Caco-2 (cell line): ENCODE measurements around the gene NCEH1. TPM values are rescaled to one million over a fixed set of nuclear protein-coding genes. Genes with fewer than 3 reads are reported as not detected.

Experiments
- BruUV-seq: library from RNA; stranded (reverse); fragments of 400-500 nt; replicated peaks from 2 replicates; lab custom pipeline; 2021; lab: Mats Ljungman, UMichigan
- CTCF ChIA-PET: fragments of 300-600 bp; sonication (Branson Sonifier 250); formaldehyde crosslinking; loops from one replicate; lab custom pipeline; 2022; ENCODE audit warnings: antibody characterized with exemption; lab: Charles Lee
- POLR2A ChIA-PET: fragments of 300-600 bp; sonication (Branson Sonifier 250); formaldehyde crosslinking; loops from one replicate; lab custom pipeline; 2022; ENCODE audit warnings: antibody characterized with exemption; lab: Charles Lee
- DNase-seq, 2 experiments: peaks; one replicate each; pipeline versions ENCODE4 v3.0.0 to v3.0.0-alpha.2; 2020 to 2022
- H3K27me3 ChIP-seq: replicated peaks from 2 replicates; pipeline ENCODE4 v1.6.0; 2011; ENCODE audit warnings: low read length; ENCODE audit not compliant: control insufficient read depth, insufficient read depth
- H3K36me3 ChIP-seq: 2 replicates; pipeline ENCODE4 v1.5.1; 2011; ENCODE audit warnings: low read length; ENCODE audit not compliant: control insufficient read depth, insufficient read depth
- H3K4me1 ChIP-seq: fragments of 250-450 bp; sonication (Bioruptor Pico); 2 replicates; pipeline ENCODE4 v1.5.1; 2020; ENCODE audit warnings: mild to moderate bottlenecking
- H3K4me3 ChIP-seq: 2 replicates; pipeline ENCODE4 v1.5.1; 2011; ENCODE audit warnings: low read depth, mild to moderate bottlenecking, control low read depth, low read length
- H3K9me3 ChIP-seq: fragments of 250-450 bp; sonication (Bioruptor Pico); 2 replicates; pipeline ENCODE4 v1.5.1; 2020; ENCODE audit warnings: mild to moderate bottlenecking, moderate library complexity
- H3K27ac Mint-ChIP-seq: one replicate; pipeline ENCODE4 v1.8.0; 2022; ENCODE audit warnings: mixed read lengths; ENCODE audit not compliant: unreplicated experiment
- H3K27me3 Mint-ChIP-seq: one replicate; pipeline ENCODE4 v1.8.0; 2022; ENCODE audit warnings: mixed read lengths; ENCODE audit not compliant: insufficient read depth, unreplicated experiment
- H3K36me3 Mint-ChIP-seq: one replicate; pipeline ENCODE4 v1.8.0; 2022; ENCODE audit warnings: mild to moderate bottlenecking, mixed read lengths; ENCODE audit not compliant: insufficient read depth, unreplicated experiment
- H3K4me1 Mint-ChIP-seq: one replicate; pipeline ENCODE4 v1.8.0; 2022; ENCODE audit warnings: low read depth, mixed read lengths; ENCODE audit not compliant: unreplicated experiment
- H3K4me3 Mint-ChIP-seq: one replicate; pipeline ENCODE4 v1.8.0; 2022; ENCODE audit warnings: mild to moderate bottlenecking, moderate library complexity, mixed read lengths; ENCODE audit not compliant: unreplicated experiment
- H3K9me3 Mint-ChIP-seq: one replicate; pipeline ENCODE4 v1.8.0; 2022; ENCODE audit warnings: mixed read lengths; ENCODE audit not compliant: unreplicated experiment
- intact Hi-C: fragments of 100-400 bp; cut with micrococcal nuclease; formaldehyde crosslinking; loops from one replicate; pipeline ENCODE4 v1.10.0; 2022; ENCODE audit not compliant: unreplicated experiment
- total RNA-seq: library from RNA; stranded (reverse); gene quantifications from 2 replicates; pipeline ENCODE4 v1.2.3, GENCODE V29; 2022
- TF ChIP-seq, protein P1 (sequence below), 2 experiments: fragments of 200-600 bp in 1 of 2; IDR thresholded peaks; 1 replicate in 1 of 2; 2 replicates in 1 of 2; pipeline versions ENCODE4 v1.5.1 to v1.8.0; 2011 to 2022; ENCODE audit warnings: antibody characterized with exemption in 1 of 2, control low read depth in 1 of 2, inconsistent platforms in 1 of 2, low read depth in 1 of 2, low read length in 1 of 2, mild to moderate bottlenecking in 1 of 2, moderate library complexity in 1 of 2; ENCODE audit not compliant: insufficient read depth in 1 of 2, severe bottlenecking in 1 of 2, unreplicated experiment in 1 of 2

NCEH1 gene
- total RNA-seq, 1 experiment from 2014 or later, result 10.1 TPM

DNA sequence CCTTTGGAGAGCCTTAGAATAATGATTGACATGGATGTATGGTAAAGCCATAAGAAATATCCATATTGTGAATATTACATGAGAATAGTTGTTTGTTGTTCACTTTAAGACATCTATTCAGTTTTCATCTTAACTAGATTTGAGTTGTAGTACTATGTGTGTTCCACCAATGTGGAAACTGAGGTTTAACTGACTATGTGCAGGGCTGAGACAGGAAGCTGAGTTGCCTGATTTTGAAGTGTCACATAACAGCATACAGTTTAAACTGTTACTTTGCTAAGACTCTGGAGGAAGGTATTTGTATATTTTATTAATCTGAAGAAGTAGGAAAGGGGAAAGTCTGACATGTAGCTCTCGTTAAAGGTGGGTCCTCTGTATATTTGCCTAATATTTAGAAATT lies 41.8 kb upstream of the NCEH1 start:
- DNase-seq, result no peak
- Histone ChIP-seq H3K27me3 (no peaks in the 10 kb centered on the region), H3K4me1 (peaks cover 20% of the 10 kb centered on the region), H3K4me3 (no peak overlapping the region), H3K9me3 (no peaks in the 10 kb centered on the region), H3K36me3 (no peaks in the 10 kb centered on the region; the same call in 1 of the 2 replicates)
- Mint-ChIP-seq H3K4me3 (peak overlapping the region; percentile 79), H3K9me3 (no peaks in the 10 kb centered on the region), H3K4me1 (peaks cover 22% of the 10 kb centered on the region), H3K27me3 (no peaks in the 10 kb centered on the region), H3K36me3 (peaks cover 51% of the 10 kb centered on the region), H3K27ac (no peak overlapping the region)
- BruUV-seq, result no TSS peak
- TF ChIP-seq, protein P1, sequence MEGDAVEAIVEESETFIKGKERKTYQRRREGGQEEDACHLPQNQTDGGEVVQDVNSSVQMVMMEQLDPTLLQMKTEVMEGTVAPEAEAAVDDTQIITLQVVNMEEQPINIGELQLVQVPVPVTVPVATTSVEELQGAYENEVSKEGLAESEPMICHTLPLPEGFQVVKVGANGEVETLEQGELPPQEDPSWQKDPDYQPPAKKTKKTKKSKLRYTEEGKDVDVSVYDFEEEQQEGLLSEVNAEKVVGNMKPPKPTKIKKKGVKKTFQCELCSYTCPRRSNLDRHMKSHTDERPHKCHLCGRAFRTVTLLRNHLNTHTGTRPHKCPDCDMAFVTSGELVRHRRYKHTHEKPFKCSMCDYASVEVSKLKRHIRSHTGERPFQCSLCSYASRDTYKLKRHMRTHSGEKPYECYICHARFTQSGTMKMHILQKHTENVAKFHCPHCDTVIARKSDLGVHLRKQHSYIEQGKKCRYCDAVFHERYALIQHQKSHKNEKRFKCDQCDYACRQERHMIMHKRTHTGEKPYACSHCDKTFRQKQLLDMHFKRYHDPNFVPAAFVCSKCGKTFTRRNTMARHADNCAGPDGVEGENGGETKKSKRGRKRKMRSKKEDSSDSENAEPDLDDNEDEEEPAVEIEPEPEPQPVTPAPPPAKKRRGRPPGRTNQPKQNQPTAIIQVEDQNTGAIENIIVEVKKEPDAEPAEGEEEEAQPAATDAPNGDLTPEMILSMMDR (IDR thresholded peaks at IDR 0.05; ENCODE audit: insufficient read depth in 1 of 2, low read depth in 1 of 2, low read length in 1 of 2, severe bottlenecking in 1 of 2, unreplicated experiment in 1 of 2), result no peak
- POLR2A ChIA-PET, result no interaction called here
- intact Hi-C loops, result no loop called here
- CTCF ChIA-PET, result no interaction called here

DNA sequence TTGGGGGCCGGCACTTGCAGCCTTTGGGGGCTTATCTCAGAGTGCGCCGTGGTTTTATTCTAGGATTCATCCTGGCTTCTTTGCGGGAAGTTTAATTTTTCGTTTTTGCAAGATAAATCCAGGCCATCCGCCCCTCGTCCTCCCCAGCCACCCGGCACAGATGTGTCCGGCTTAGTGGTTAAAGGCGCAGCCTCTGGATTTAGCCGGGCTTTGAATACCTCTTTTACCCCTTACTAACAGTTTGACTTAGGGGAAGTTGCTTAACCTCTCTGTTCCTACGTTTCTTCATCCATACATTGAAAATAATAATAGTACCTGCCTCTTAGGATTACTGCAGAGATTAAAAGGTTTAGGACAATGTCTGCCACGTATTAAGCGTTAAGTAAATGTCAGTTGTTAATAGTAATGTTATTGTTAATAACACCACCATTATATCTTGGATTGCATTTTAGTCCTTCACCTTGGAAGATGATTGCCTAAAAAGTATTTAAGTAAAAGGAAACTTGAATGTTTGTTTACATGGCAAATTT lies 40.4 kb upstream of the NCEH1 start:
- Mint-ChIP-seq H3K4me1 (peaks cover 27% of the 10 kb centered on the region), H3K36me3 (peaks cover 44% of the 10 kb centered on the region), H3K27ac (peak overlapping the region; percentile 96), H3K9me3 (no peaks in the 10 kb centered on the region), H3K4me3 (peak overlapping the region; percentile 79), H3K27me3 (no peaks in the 10 kb centered on the region)
- Histone ChIP-seq H3K9me3 (no peaks in the 10 kb centered on the region), H3K4me1 (peaks cover 22% of the 10 kb centered on the region), H3K27me3 (no peaks in the 10 kb centered on the region), H3K4me3 (peak overlapping the region; percentile 71), H3K36me3 (no peaks in the 10 kb centered on the region; the same call in 1 of the 2 replicates)
- POLR2A ChIA-PET, result interaction anchor here (0.6 to 1.9 kb wide), 4 partner anchors 40 to 310 kb away, joined by 3 to 17 read pairs (median 10); partner anchors contain the start of gene NCEH1
- TF ChIP-seq, protein P1 (IDR thresholded peaks at IDR 0.05; ENCODE audit: insufficient read depth in 1 of 2, low read depth in 1 of 2, low read length in 1 of 2, severe bottlenecking in 1 of 2, unreplicated experiment in 1 of 2), result no peak
- BruUV-seq, result no TSS peak
- DNase-seq, result no peak
- intact Hi-C loops, result no loop called here
- CTCF ChIA-PET, result interaction anchor here (0.7 to 1.4 kb wide), 13 partner anchors 25 to 1419 kb away, joined by 3 to 23 read pairs (median 4); partner anchors contain the start of gene NCEH1

DNA sequence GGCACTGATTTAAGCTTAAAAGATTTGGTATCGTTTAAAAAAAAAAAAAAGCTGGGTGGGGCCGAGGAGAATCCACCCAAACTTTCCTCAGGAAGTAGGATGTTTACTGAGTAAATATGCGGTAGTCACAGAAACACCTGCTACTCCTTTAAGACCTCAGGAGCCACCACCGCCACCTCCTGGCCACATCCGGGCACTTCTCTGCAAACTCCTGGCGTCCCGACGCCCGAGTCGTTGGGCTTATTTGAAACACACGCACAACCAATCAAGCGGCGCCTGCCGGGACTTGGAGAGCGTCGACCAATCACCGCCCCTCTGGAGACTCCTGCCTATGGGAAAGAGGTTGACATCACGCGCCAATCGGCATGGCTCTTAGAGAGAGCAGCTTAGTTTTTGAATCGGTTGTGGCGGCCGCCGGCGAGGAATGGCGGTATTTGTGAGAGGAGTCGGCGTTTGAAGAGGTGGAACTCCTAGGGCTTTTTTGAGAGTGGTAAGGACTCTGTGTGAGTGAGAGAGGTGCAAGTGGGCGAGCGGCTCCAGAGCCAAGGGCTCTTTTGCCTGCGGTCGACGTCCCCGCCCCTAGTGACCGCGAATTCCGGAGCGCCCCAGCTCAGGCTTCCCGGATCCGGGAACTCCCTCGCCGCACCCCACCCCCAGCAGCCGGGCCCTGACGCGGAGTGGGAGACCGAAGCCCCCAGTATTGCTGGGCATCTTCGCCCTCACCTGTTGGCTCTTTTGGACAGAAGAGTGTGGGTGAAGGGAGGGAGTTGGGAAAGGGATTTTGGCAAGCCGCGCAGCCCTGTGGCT lies 39.7 kb upstream of the NCEH1 start, which contains the start of gene ECT2:
ECT2 (plus strand) TSS at position 359 of the 807 bp plus-strand sequence. CDS start 3,805 bp downstream, outside the sequence.
- H3K36me3 Mint-ChIP-seq, result peaks cover 37% of the 10 kb centered on the region
- Histone ChIP-seq H3K4me1 (peaks cover 25% of the 10 kb centered on the region), H3K36me3 (no peaks in the 10 kb centered on the region; the same call in 1 of the 2 replicates), H3K4me3 (peak within 1 kb of the TSS; percentile 71), H3K27me3 (no peaks in the 10 kb centered on the region), H3K9me3 (no peaks in the 10 kb centered on the region)
- DNase-seq, result peak; percentile 97 to 99
- H3K9me3 Mint-ChIP-seq, result no peaks in the 10 kb centered on the region
- intact Hi-C loops, result loop anchor here (1.0 kb wide), 3 partner anchors 39 to 77 kb away; partner anchors contain the start of gene NCEH1
- ChIA-PET POLR2A (interaction anchor here (0.5 to 1.9 kb wide), 12 partner anchors 9 to 310 kb away, joined by 3 to 17 read pairs (median 4); partner anchors contain the start of gene NCEH1), CTCF (interaction anchor here (0.6 to 1.4 kb wide), 15 partner anchors 24 to 1418 kb away, joined by 3 to 23 read pairs (median 4); partner anchors contain the start of gene NCEH1)
- TF ChIP-seq, protein P1 (IDR thresholded peaks at IDR 0.05; ENCODE audit: insufficient read depth in 1 of 2, low read depth in 1 of 2, low read length in 1 of 2, severe bottlenecking in 1 of 2, unreplicated experiment in 1 of 2), result peak; percentile 50 to 75
- H3K4me3 Mint-ChIP-seq, result peak within 1 kb of the TSS; percentile 79
- no peaks in the 10 kb centered on the region for H3K27me3 Mint-ChIP-seq
- TSS peak; percentile 68 for BruUV-seq
- H3K27ac Mint-ChIP-seq, result peak within 1 kb of the TSS; percentile 96
- H3K4me1 Mint-ChIP-seq, result peaks cover 33% of the 10 kb centered on the region
